Cardiac fibroblast (primary cell): ENCODE measurements around the gene KYNU.
"Not testable (repeated sequence)": the region's sequence is repeated elsewhere in the genome, so short reads cannot be mapped to it uniquely, and the experiment has no call there.

Experiments used
- DNase-seq, 2 donors: peaks; one replicate each; pipeline versions ENCODE4 v3.0.0 to v3.0.0-alpha.2; 2010; ENCODE audit warnings: low read depth in 2 of 2
- H3K4me3 ChIP-seq, 2 donors: replicated peaks in 1 of 2; 1 replicate in 1 of 2; 2 replicates in 1 of 2; pipeline ENCODE4 v1.5.1; 2011; ENCODE audit warnings: low read depth in 2 of 2, low read length in 2 of 2, mild to moderate bottlenecking in 2 of 2, moderate library complexity in 1 of 2
- CTCF ChIP-seq: IDR thresholded peaks from one replicate; pipeline ENCODE4 v1.5.1; 2011; ENCODE audit warnings: low read depth, mild to moderate bottlenecking, low read length, inconsistent platforms

The KYNU gene

GRCh38 chr2:143068509-143068908 is 191.0 kb downstream of the KYNU start:
- no peak for TF ChIP-seq CTCF

GRCh38 chr2:143070704-143071103 is 193.2 kb downstream of the KYNU start:
- DNase-seq = no peak
- no peak overlapping the region for H3K4me3 ChIP-seq

More at GRCh38 chr2:143068509-143068908, 191.0 kb downstream of the KYNU start:
- H3K4me3 ChIP-seq = no peak overlapping the region
- peak in 1 of 2 donors; percentile 56 for DNase-seq

GRCh38 chr2:143071185-143071876 is 193.9 kb downstream of the KYNU start:
- peak in 1 of 2 donors; percentile 39 for DNase-seq
- H3K4me3 ChIP-seq = no peak overlapping the region

More at GRCh38 chr2:143070704-143071103, 193.2 kb downstream of the KYNU start:
- no peak for TF ChIP-seq CTCF

GRCh38 chr2:143074913-143075312 is 197.4 kb downstream of the KYNU start:
- H3K4me3 ChIP-seq, DNase-seq: not testable (repeated sequence)

More at GRCh38 chr2:143071185-143071876, 193.9 kb downstream of the KYNU start:
- no peak for TF ChIP-seq CTCF

GRCh38 chr2:143075711-143076110 is 198.2 kb downstream of the KYNU start:
- TF ChIP-seq CTCF = no peak
- H3K4me3 ChIP-seq = no peak overlapping the region
- DNase-seq = no peak

- DNase-seq = no peak
- TF ChIP-seq CTCF = no peak
- H3K4me3 ChIP-seq = no peak overlapping the region
These were observed 200.6 kb downstream of the KYNU start for GRCh38 chr2:143078104-143078503.

GRCh38 chr2:143081616-143082015 is 204.2 kb downstream of the KYNU start:
- no peak overlapping the region for H3K4me3 ChIP-seq
- DNase-seq = peak in 1 of 2 donors; percentile 21
- no peak for TF ChIP-seq CTCF
